Thyroid gland (tissue), 4 donors: ENCODE results near the gene OR3A1.
"Not testable (repeated sequence)": the region's sequence is repeated elsewhere in the genome, so short reads cannot be mapped to it uniquely, and the experiment has no call there.

Experiments used
- CTCF ChIP-seq, 6 experiments: fragments of 200-600 bp in 3 of 6; fragments of 450-650 bp in 3 of 6; sonication (generic) in 3 of 6; IDR thresholded peaks; one replicate each; pipeline ENCODE4 v1.5.1; 2016 to 2019; ENCODE audit warnings: antibody characterized with exemption in 6 of 6, mild to moderate bottlenecking in 2 of 6, inconsistent platforms in 1 of 6, moderate library complexity in 1 of 6
- POLR2A ChIP-seq, 2 donors: fragments of 450-650 bp; IDR thresholded peaks; one replicate each; pipeline ENCODE4 v1.6.1; 2017; ENCODE audit warnings: antibody characterized with exemption in 2 of 2, mild to moderate bottlenecking in 2 of 2, moderate library complexity in 1 of 2

DNA sequence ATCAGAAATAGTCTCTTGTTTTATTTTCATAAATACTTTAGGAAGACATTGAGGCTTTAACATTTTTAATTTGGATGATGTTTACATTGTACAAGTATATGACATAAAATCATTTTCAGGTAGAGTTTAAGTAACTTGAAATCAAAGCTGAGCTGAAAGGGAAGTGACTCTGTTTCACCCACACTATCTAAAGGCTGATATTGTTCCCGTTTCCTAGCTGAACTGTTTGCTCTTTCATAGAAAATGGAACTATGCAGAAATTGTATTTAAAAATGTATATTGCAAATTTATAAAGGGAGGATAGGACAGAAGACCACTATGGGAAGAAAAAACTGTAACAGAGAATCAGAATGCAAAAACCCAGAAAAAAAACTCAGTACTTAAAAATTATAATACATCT, 53.3 kb downstream of the OR3A1 start:
- not testable (repeated sequence) for TF ChIP-seq CTCF, POLR2A (IDR thresholded peaks at IDR 0.05)
